ENCODE measurements around the gene KLK10.

DNA sequence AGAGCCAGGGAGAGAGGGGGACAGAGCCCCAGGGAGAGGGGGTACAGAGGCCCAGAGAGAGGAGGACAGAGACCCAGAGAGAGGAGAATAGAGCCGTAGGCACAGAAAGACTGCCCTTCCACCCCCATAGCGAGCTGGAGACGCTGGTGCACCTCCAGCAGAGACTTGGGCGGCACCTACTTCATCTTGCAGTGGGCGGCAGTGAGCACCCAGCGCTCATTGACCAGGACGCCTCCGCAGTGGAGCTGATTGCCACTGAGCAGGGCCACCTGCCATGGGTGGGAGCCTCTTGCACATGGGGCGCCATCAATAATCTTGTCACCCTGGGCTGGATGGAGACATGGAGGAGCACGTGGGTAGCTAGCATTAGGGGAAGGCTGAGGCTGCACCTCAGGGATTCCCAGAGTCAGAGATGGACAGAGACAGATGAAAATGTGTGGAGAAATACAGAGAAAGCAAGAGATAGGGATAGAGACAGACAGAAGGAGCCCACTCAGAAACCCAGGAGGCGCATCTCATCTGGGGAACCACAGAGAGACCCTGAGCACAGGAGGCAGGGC, 37.8 kb downstream of the KLK10 start:
- TF ChIP-seq, protein P1, sequence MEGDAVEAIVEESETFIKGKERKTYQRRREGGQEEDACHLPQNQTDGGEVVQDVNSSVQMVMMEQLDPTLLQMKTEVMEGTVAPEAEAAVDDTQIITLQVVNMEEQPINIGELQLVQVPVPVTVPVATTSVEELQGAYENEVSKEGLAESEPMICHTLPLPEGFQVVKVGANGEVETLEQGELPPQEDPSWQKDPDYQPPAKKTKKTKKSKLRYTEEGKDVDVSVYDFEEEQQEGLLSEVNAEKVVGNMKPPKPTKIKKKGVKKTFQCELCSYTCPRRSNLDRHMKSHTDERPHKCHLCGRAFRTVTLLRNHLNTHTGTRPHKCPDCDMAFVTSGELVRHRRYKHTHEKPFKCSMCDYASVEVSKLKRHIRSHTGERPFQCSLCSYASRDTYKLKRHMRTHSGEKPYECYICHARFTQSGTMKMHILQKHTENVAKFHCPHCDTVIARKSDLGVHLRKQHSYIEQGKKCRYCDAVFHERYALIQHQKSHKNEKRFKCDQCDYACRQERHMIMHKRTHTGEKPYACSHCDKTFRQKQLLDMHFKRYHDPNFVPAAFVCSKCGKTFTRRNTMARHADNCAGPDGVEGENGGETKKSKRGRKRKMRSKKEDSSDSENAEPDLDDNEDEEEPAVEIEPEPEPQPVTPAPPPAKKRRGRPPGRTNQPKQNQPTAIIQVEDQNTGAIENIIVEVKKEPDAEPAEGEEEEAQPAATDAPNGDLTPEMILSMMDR (IDR thresholded peaks at IDR 0.05): no peak
- TF ChIP-seq POLR2A (IDR thresholded peaks at IDR 0.05): no peak

Measured in thyroid gland (tissue), 4 donors.